Kidney epithelial cell (primary cell): ENCODE data around the gene ULK4. TPM values are rescaled to one million over a fixed set of nuclear protein-coding genes. Genes with fewer than 3 reads are reported as not detected.
"Not testable (repeated sequence)": the region's sequence is repeated elsewhere in the genome, so short reads cannot be mapped to it uniquely, and the experiment has no call there.

Experiments
- DNase-seq: peaks from one replicate; pipeline ENCODE4 v3.0.0-alpha.2; 2010; ENCODE audit warnings: low read depth
- H3K27me3 ChIP-seq: 2 replicates; pipeline ENCODE4 v1.6.0; 2011; ENCODE audit warnings: low read length; ENCODE audit not compliant: control insufficient read depth, insufficient read depth
- H3K36me3 ChIP-seq: 2 replicates; pipeline ENCODE4 v1.5.1; 2011; ENCODE audit warnings: low read length; ENCODE audit not compliant: control insufficient read depth, insufficient read depth
- H3K4me3 ChIP-seq: 2 replicates; pipeline ENCODE4 v1.5.1; 2011; ENCODE audit warnings: low read depth, mild to moderate bottlenecking, control low read depth, low read length
- CTCF ChIP-seq: IDR thresholded peaks from 2 replicates; pipeline ENCODE4 v1.5.1; 2011; ENCODE audit warnings: mild to moderate bottlenecking, moderate library complexity, low read length, control low read depth, inconsistent platforms; ENCODE audit not compliant: insufficient read depth, poor library complexity, severe bottlenecking
- total RNA-seq: library from RNA; depleted of rRNA; stranded (reverse); fragments of >200 nt; gene quantifications from 2 replicates; pipeline ENCODE4 v1.2.3, GENCODE V29; 2015

ULK4 gene
- total RNA-seq, 1 donor from 2014 or later, result 18.3 TPM

GRCh38 chr3:41684797-41685735 lies 276.8 kb downstream of the ULK4 start:
- H3K4me3 ChIP-seq, result no peak overlapping the region
- peak; percentile 86 for DNase-seq
- H3K36me3 ChIP-seq, result no peaks in the 10 kb centered on the region
- peak; percentile 8 for TF ChIP-seq CTCF
- no peaks in the 10 kb centered on the region for H3K27me3 ChIP-seq

DNA sequence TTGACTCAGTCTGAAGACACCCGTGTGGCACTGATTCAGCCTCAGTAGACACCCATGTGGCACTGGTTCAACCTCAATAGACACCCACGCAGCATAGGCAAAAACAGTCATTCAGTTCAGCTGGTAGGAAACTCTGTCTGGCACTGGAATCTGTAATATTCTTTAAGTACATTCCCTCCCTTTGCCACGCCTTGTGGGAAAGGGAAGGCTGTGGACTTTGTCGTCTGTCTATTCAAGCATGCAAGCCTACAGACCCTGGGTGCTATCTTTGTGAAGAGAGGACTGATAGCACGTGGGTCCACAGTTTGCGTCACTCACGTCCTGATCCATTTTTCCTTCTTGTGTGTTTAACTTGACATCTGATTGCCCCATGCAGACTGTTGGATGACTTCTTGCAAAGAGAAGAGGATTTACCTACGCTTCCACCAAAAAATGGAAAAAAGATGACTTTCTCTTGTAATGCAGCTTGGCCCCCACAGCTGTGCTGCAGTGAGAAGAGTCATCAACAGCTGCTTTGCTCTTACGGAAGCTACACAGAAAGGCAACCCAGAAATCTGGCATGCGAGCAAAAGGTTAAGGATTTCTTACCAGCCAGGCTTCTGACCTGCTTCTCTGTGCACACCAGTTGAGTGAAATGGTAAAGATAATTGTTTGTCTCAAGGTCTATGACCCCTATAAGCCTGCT lies 278.1 kb downstream of the ULK4 start:
- no peak for TF ChIP-seq CTCF
- no peaks in the 10 kb centered on the region for H3K27me3 ChIP-seq
- DNase-seq, result peak; percentile 67
- no peak overlapping the region for H3K4me3 ChIP-seq
- H3K36me3 ChIP-seq, result no peaks in the 10 kb centered on the region

GRCh38 chr3:41682996-41683395 lies 278.9 kb downstream of the ULK4 start:
- H3K27me3 ChIP-seq, result no peaks in the 10 kb centered on the region
- no peak overlapping the region for H3K4me3 ChIP-seq
- no peak for TF ChIP-seq CTCF
- no peaks in the 10 kb centered on the region for H3K36me3 ChIP-seq
- peak; percentile 71 for DNase-seq

DNA sequence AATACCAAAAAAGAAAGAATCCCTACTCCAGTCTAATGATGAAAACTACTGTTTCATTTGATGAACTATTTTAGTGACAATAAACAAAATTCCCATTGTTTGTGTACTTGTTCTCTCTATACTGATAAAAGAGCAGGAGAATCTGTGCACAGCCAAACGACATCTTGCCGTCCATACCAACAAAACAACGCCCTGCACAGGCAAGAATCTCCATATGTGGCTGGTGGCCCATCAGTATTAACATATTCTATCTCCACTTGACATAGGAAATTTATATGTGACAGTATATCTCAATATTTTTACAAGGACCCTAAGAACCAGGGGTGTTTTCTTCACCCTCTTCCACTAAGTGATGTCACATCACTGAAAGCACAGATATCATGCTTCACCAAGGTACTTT lies 279.5 kb downstream of the ULK4 start:
- TF ChIP-seq CTCF, result no peak
- H3K27me3 ChIP-seq, result no peaks in the 10 kb centered on the region
- no peak for DNase-seq
- no peak overlapping the region for H3K4me3 ChIP-seq
- no peaks in the 10 kb centered on the region for H3K36me3 ChIP-seq

DNA sequence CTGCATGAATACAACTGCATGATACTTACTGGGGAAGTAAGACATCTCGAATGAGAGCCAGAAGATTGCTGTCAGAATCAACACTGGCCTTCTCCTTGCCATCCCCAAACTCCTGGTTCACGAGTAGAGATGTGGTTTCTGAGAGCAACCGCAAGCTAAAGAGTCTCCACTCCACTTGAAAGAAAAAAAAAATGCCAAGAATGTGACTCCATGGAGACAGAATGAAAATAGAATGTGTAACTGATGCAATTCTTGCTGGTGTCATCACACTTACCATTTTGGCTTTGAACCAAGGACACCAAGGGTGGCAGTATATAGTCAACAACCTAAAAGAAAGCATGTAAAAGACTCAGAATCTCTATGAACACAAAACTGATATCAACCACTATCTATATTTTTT lies 280.4 kb downstream of the ULK4 start:
- H3K27me3 ChIP-seq, result no peaks in the 10 kb centered on the region
- H3K4me3 ChIP-seq, result no peak overlapping the region
- DNase-seq, result peak; percentile 89
- H3K36me3 ChIP-seq, result no peaks in the 10 kb centered on the region
- TF ChIP-seq CTCF, result no peak

DNA sequence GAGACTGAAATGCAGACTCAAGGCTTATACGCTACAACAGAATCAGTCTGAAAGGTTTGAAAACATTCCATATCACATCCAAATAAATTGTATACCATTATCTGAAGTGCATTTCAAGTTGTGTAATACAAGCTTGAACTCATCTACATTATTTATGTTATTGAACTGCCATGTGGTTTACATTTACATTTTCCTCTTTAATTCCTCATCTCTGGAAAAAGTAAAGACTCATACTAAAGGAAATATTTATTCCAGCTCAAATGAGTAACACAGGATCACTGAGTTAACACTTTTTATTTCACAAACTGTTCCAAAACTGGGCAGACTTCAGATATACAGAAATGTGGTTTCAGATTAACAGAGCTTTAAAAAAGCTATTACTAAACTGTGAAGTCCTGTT lies 282.5 kb downstream of the ULK4 start:
- Histone ChIP-seq H3K4me3 (no peak overlapping the region), H3K27me3 (no peaks in the 10 kb centered on the region), H3K36me3 (no peaks in the 10 kb centered on the region)
- DNase-seq, result no peak
- TF ChIP-seq CTCF, result no peak

DNA sequence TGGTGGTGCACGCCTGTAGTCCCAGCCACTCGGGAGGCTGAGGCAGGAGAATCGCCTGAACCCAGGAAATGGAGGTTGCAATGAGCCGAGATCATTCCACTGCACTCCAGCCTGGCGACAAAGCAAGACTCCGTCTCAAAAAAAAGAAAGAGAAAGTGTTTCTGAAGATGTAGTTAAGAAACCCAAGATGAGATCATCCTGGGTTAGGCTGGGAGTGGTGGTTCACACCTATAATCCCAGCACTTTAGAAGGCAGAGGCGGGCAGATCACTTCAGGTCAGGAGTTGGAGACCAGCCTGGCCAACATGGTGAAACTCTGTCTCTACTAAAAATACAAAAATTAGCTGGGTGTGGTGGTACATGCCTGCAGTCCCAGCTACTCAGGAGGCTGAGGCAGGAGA lies 286.8 kb downstream of the ULK4 start:
- H3K36me3 ChIP-seq, H3K27me3 ChIP-seq, DNase-seq, H3K4me3 ChIP-seq: not testable (repeated sequence)
